MM.1S (cell line): ENCODE measurements around the gene KIFAP3.

Experiments
- DNase-seq: peaks from one replicate; pipeline ENCODE4 v3.0.0-alpha.2; 2015
- H2AFZ ChIP-seq: fragments of 300-600 bp; sonication (generic); 2 replicates; pipeline ENCODE4 v1.6.0; 2016; ENCODE audit warnings: antibody characterized with exemption, low read length
- H3F3A ChIP-seq: fragments of 300-600 bp; sonication (generic); 2 replicates; pipeline ENCODE4 v1.6.1; 2016; ENCODE audit warnings: mild to moderate bottlenecking, antibody characterized with exemption, low read length, moderate library complexity, mixed read lengths; ENCODE audit not compliant: insufficient read depth
- H3K27ac ChIP-seq: fragments of 300-600 bp; sonication (generic); 2 replicates; pipeline ENCODE4 v1.5.1; 2016; ENCODE audit warnings: mild to moderate bottlenecking, low read length
- H3K27me3 ChIP-seq: fragments of 300-600 bp; sonication (generic); replicated peaks from 2 replicates; pipeline ENCODE4 v1.6.0; 2016; ENCODE audit warnings: low read length; ENCODE audit not compliant: insufficient read depth
- H3K36me3 ChIP-seq: fragments of 300-600 bp; sonication (generic); replicated peaks from 2 replicates; pipeline ENCODE4 v1.6.1; 2016; ENCODE audit warnings: mild to moderate bottlenecking, low read length, mixed read lengths; ENCODE audit not compliant: insufficient read depth
- H3K4me1 ChIP-seq: fragments of 300-600 bp; sonication (generic); 2 replicates; pipeline ENCODE4 v1.6.1; 2016; ENCODE audit warnings: low read length, mixed read lengths
- H3K4me2 ChIP-seq: fragments of 300-600 bp; sonication (generic); 2 replicates; pipeline ENCODE4 v1.6.0; 2016; ENCODE audit warnings: low read depth, low read length
- H3K4me3 ChIP-seq: fragments of 300-600 bp; sonication (generic); 2 replicates; pipeline ENCODE4 v1.5.1; 2016; ENCODE audit warnings: low read length, mixed read lengths
- H3K79me2 ChIP-seq: fragments of 300-600 bp; sonication (generic); 2 replicates; pipeline ENCODE4 v1.6.1; 2016; ENCODE audit warnings: mixed run types, low read length, mixed read lengths
- H3K9ac ChIP-seq: fragments of 300-600 bp; sonication (generic); 2 replicates; pipeline ENCODE4 v1.6.1; 2016; ENCODE audit warnings: low read length, mixed read lengths
- H3K9me2 ChIP-seq: fragments of 300-600 bp; sonication (generic); replicated peaks from 2 replicates; pipeline ENCODE4 v1.6.1; 2016; ENCODE audit warnings: mild to moderate bottlenecking, low read length, mixed read lengths; ENCODE audit not compliant: insufficient read depth
- H3K9me3 ChIP-seq: fragments of 300-600 bp; sonication (generic); replicated peaks from 2 replicates; pipeline ENCODE4 v1.6.1; 2016; ENCODE audit warnings: mild to moderate bottlenecking, low read length, mixed read lengths; ENCODE audit not compliant: insufficient read depth
- H4K20me1 ChIP-seq: fragments of 300-600 bp; sonication (generic); 2 replicates; pipeline ENCODE4 v1.6.1; 2016; ENCODE audit warnings: mild to moderate bottlenecking, low read length, moderate library complexity, mixed read lengths; ENCODE audit not compliant: insufficient read depth
- CTCF ChIP-seq: fragments of 300-600 bp; sonication (generic); IDR thresholded peaks from 2 replicates; pipeline ENCODE4 v1.5.1; 2016; ENCODE audit warnings: antibody characterized with exemption, low read length, mixed read lengths
- EZH2 ChIP-seq: fragments of 300-600 bp; sonication (generic); optimal IDR thresholded peaks from 2 replicates; pipeline ENCODE3; 2017; ENCODE audit warnings: low read depth, mild to moderate bottlenecking, antibody characterized with exemption, low read length, mixed read lengths
- EZH2phosphoT487 ChIP-seq: fragments of 300-600 bp; sonication (generic); IDR thresholded peaks from 2 replicates; pipeline ENCODE4 v1.6.1; 2018; ENCODE audit warnings: antibody characterized with exemption, low read length

The KIFAP3 gene

GRCh38 chr1:170020859-170021258 lies 53.6 kb downstream of the KIFAP3 start:
- Histone ChIP-seq H3K4me1 (no peaks in the 10 kb centered on the region), H3K27ac (no peak overlapping the region), H3K9me3 (no peaks in the 10 kb centered on the region), H4K20me1 (no peaks in the 10 kb centered on the region), H3K4me2 (no peak overlapping the region), H3K36me3 (no peaks in the 10 kb centered on the region), H3K9me2 (no peaks in the 10 kb centered on the region), H3K27me3 (no peaks in the 10 kb centered on the region), H3F3A (no peaks in the 10 kb centered on the region), H2AFZ (no peak overlapping the region), H3K4me3 (no peak overlapping the region), H3K79me2 (no peaks in the 10 kb centered on the region), H3K9ac (no peak overlapping the region)
- TF ChIP-seq CTCF (no peak), EZH2phosphoT487 (no peak), EZH2 (no peak)
- no peak for DNase-seq

GRCh38 chr1:170017478-170017877 lies 57.0 kb downstream of the KIFAP3 start:
- H3K4me2 ChIP-seq: no peak overlapping the region
- no peaks in the 10 kb centered on the region for H3K79me2 ChIP-seq
- TF ChIP-seq CTCF (no peak), EZH2 (no peak), EZH2phosphoT487 (no peak)
- no peaks in the 10 kb centered on the region for H3K36me3 ChIP-seq
- H3F3A ChIP-seq: no peaks in the 10 kb centered on the region
- H3K9ac ChIP-seq: no peak overlapping the region
- H3K9me2 ChIP-seq: no peaks in the 10 kb centered on the region
- H3K27me3 ChIP-seq: no peaks in the 10 kb centered on the region
- H2AFZ ChIP-seq: no peak overlapping the region
- no peaks in the 10 kb centered on the region for H4K20me1 ChIP-seq
- H3K27ac ChIP-seq: no peak overlapping the region
- H3K4me3 ChIP-seq: no peak overlapping the region
- no peaks in the 10 kb centered on the region for H3K4me1 ChIP-seq
- H3K9me3 ChIP-seq: no peaks in the 10 kb centered on the region
- DNase-seq: no peak

- Histone ChIP-seq H3K9me2 (no peaks in the 10 kb centered on the region), H2AFZ (no peak overlapping the region), H3K27ac (no peak overlapping the region), H3K4me2 (no peak overlapping the region), H3F3A (no peaks in the 10 kb centered on the region), H3K79me2 (no peaks in the 10 kb centered on the region), H3K4me3 (no peak overlapping the region), H3K4me1 (no peaks in the 10 kb centered on the region), H4K20me1 (no peaks in the 10 kb centered on the region), H3K9ac (no peak overlapping the region), H3K9me3 (no peaks in the 10 kb centered on the region), H3K27me3 (no peaks in the 10 kb centered on the region), H3K36me3 (no peaks in the 10 kb centered on the region)
- TF ChIP-seq CTCF (no peak), EZH2phosphoT487 (no peak), EZH2 (no peak)
- no peak for DNase-seq
These were observed 61.6 kb downstream of the KIFAP3 start for GRCh38 chr1:170012920-170013319.

- no peaks in the 10 kb centered on the region for H3K79me2 ChIP-seq
- no peaks in the 10 kb centered on the region for H3K27me3 ChIP-seq
- H3F3A ChIP-seq: no peaks in the 10 kb centered on the region
- H3K27ac ChIP-seq: no peak overlapping the region
- H4K20me1 ChIP-seq: no peaks in the 10 kb centered on the region
- H3K9me2 ChIP-seq: no peaks in the 10 kb centered on the region
- H3K4me3 ChIP-seq: no peak overlapping the region
- no peaks in the 10 kb centered on the region for H3K9me3 ChIP-seq
- no peaks in the 10 kb centered on the region for H3K36me3 ChIP-seq
- no peaks in the 10 kb centered on the region for H3K4me1 ChIP-seq
- H3K9ac ChIP-seq: no peak overlapping the region
- no peak for TF ChIP-seq EZH2phosphoT487
- peak; percentile 52 for TF ChIP-seq CTCF
- no peak for TF ChIP-seq EZH2
- no peak overlapping the region for H3K4me2 ChIP-seq
- H2AFZ ChIP-seq: no peak overlapping the region
- DNase-seq: peak; percentile 65
These were observed 64.1 kb downstream of the KIFAP3 start for GRCh38 chr1:170010443-170010842.
